Epithelial cell of prostate (primary cell): Measurements from ENCODE around the gene QSOX2.
"Not testable (repeated sequence)": the region's sequence is repeated elsewhere in the genome, so short reads cannot be mapped to it uniquely, and the experiment has no call there.

ENCODE experiments used
- DNase-seq: peaks from one replicate; pipeline ENCODE4 v3.0.0-alpha.2; 2011; ENCODE audit warnings: low read depth, low spot score
- H3K27ac ChIP-seq: fragments of 450-650 bp; 2 replicates; pipeline ENCODE4 v1.5.1; 2017; ENCODE audit warnings: mild to moderate bottlenecking

Gene QSOX2

DNA sequence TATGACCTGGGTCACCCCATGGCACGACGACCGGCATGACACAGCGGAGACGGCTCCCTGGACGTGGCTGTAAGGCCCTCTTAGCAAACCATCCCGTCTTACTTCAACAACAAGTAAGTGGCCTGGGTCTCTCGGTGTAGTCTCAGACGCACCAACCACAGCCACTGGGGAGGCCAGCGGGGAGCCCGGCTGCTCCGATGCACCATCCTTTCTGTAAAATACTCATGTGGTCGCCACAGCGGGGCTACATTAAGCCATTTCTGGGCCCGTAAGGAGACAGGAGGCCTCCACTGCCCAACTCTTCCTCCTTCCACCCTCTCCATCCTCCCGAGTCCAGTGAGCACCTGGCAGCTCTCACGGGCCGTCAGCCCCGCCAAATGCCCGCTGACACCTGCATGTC, 4.7 kb downstream of the QSOX2 start:
- no peak overlapping the region for H3K27ac ChIP-seq
- DNase-seq: no peak

DNA sequence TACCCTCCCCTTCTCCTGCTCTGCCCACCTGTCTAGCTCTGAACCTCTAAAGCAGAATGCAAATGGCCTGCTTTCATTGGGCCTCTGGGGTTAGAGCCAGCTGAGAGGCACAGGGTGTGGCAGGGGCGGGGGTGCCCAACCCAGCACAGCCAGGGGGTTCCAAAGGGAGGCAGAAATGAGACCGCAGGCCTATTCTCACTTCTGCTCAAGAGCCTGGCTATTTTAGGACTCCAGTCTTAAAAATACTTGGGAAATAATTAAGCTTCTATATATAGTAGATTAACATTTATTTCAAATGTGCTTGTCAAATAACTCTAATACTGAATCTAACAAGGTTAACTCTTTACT, 5.7 kb downstream of the QSOX2 start:
- H3K27ac ChIP-seq: no peak overlapping the region
- DNase-seq: no peak

DNA sequence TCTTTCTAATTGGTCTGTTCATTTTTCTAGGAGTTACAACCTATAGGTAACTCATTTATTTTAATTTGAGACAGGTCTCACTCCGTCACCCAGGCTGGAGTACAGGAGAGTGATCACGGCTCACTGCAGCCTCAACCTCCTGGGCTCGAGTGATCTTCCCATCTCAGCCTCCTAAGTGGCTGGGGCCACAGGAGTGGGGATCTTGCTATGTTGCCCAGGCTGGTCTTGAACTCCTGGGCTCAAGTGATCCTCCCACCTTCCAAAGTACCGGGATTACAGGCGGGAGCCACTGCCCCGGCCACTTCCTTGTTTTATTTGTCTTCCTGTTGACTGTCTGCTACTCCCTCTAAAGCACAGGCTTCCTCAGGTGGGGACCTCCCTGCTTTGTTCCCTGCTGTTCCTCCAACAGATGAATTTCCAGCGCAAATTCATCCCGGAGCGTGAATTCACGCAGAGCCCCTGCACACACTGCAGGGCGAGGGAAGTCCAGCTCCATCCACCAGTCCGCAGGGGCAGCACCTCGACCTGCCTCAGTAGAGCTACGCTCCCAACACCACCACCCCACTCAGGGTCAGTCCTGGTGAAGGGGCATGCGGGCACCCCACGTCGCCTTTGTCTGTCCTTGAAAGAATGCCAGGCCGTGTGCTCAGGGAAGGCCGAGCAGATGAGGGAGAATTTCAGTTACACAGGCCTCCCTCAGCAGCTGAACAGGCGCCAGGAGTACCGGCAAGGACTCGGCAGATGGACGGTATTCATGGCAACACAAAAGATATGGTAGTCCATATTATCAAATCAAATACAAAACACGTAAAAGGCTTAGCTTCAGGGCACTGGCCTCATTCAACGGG, 6.3 kb downstream of the QSOX2 start:
- H3K27ac ChIP-seq: no peak overlapping the region

DNA sequence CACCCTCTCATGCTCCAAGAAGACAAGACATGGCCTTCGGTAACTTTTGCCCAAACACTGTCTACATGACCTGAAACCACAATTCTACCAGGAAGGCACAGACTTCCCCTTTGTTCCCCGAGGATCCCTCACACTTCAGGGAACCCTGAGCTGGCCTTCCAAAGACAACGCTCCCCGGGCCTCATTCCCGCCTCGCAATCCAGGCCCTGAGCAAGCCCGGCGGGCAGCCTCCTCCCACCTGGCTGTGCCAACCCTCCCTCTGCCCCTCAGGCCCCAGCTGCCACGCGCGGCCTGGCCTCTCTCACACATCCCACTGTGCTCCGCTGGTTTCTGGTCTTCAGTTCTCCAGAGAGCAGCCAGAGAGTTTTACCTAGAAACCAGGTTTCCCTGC, 7.3 kb downstream of the QSOX2 start:
- no peak overlapping the region for H3K27ac ChIP-seq

More for the DNA sequence above, 6.3 kb downstream of the QSOX2 start:
- DNase-seq: no peak

DNA sequence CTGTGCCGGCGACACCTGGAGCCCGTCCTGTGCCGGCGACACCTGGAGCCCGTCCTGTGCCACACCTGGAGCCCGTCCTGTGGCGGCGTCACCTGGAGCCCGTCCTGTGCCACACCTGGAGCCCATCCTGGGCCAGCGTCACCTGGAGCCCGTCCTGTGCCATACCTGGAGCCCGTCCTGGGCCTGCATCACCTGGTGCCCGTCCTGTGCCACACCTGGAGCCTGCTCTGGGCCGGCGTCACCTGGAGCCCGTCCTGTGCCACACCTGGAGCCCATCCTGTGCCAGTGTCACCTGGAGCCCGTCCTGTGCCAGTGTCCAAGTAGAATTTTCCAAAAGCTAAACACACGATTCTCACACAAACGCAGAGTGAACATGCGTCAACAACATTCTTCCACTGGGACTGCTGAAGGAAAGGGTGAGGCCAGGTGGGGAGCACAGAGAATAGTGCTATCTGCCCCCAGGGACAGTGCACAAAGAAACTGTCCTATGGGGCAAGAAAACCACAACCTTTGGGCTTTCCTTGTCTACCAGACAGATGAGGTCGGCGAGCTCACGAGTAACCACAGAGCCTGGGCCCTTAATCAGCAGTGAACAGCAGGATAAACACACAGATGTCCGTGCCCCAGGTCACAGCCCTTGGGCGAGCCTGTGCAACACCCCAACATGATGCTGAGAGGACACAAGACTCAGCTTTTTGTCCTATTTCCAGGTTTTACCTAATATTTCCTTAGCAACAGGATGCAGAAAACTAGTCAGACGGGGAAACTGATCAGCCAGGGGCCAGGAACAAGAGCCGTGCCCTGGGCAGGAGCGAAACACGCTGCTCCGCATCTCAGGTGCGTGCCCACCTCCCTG, 7.9 kb downstream of the QSOX2 start:
- DNase-seq: no peak
- no peak overlapping the region for H3K27ac ChIP-seq

More for the DNA sequence above, 7.3 kb downstream of the QSOX2 start:
- DNase-seq: no peak

DNA sequence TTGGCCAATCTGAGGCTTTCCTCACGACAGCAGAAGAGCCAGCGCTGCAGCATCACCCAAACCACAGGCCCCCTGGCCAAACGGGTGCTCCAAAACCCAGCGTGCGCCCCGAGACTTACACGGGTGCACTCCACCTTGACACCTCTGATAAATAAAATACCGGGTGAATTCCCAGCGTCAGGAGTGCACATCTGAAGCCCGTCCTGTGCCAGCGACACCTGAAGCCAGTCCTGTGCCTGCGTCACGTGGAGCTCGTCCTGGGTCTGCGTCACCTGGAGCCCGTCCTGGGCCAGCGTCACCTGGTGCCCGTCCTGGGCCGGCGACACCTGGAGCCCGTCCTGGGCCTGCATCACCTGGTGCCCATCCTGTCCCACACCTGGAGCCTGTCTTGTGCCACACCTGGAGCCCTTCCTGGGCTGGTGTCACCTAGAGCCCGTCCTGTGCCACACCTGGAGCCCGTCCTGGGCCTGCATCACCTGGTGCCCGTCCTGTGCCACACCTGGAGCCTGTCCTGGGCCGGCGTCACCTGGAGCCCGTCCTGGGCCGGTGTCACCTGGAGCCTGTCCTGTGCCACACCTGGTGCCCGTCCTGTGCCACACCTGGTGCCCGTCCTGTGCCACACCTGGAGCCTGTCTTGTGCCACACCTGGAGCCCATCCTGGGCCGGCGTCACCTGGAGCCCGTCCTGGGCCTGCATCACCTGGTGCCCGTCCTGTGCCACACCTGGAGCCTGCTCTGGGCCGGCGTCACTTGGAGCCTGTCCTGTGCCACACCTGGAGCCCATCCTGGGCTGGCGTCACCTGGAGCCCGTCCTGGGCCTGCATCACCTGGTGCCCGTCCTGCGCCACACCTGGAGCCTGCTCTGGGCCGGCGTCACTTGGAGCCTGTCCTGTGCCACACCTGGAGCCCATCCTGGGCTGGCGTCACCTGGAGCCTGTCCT, 8.9 kb downstream of the QSOX2 start:
- not testable (repeated sequence) for DNase-seq, H3K27ac ChIP-seq

DNA sequence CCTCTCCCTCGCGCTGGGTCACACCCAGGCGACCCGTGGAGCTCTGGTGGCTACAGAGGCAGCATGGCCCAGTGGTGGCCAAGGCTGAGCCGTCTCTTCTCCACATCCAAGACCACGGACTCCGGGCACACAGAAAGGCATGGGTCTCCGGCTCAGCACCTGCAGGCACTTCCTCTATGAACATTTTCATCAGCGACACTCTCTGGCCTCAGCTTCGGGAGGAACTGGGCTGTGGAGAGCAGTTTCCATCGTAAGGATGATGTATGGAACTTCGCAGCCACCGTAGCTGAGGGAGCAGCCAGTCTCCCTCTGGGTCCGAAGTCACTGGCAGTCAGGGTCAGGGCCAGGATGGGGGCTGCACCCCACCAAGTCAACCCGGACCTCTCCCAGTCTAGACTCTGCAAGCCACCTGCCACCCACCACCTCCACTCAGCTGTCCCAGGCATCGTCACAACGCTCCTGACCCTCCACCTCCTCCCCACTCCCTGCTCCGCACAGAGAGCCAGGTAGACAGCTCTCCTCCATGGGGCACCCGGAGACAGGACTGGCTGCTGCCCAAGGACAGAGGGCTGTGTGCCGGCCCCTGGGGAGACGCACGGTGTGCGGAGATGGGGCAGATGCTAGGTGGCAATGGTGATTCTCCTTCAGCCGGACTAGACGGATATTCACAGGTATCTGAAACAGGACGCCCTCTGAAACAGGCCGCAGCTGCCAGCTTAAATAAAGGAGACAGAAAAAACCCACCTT, 9.7 kb downstream of the QSOX2 start:
- DNase-seq: no peak
- no peak overlapping the region for H3K27ac ChIP-seq

DNA sequence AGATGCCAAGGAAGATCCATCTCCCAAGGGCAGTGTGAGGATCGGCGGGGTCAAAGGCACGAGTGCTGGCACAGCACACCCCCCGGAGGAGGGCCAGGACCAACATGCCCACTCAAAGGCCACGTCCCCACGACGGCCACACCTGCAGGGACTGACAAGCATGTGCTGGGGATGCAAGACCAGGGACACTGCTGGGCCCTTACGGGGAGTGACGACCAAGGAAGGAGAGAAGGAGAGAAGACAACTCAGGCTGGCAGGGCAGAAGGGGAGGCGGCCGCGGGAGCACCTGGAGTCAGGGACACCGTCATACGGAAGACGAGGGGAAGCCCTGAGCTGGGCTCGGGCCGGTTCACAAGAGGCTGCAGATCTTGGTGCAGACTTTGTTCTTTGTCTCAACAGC, 10.4 kb downstream of the QSOX2 start:
- DNase-seq: no peak

DNA sequence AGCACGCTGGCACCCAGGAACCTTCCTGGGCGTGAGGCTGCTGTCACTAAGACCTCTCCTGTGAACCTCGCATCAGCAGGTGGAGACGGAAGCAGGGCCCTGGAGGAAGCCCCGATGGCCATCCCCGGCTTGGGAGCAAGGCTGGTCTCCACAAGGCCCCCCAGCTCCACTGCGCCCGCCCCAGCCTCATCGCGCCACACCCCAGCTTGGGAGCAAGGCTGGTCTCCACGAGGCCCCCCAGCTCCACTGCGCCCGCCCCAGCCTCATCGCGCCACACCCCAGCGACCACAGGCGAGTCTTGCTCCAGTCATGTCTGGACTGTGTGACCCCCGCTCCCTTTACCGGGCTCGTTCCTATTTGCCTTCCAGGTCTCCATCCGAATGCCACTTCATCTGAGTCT, 11.0 kb downstream of the QSOX2 start:
- H3K27ac ChIP-seq: no peak overlapping the region
- no peak for DNase-seq

More for the DNA sequence above, 10.4 kb downstream of the QSOX2 start:
- no peak overlapping the region for H3K27ac ChIP-seq

DNA sequence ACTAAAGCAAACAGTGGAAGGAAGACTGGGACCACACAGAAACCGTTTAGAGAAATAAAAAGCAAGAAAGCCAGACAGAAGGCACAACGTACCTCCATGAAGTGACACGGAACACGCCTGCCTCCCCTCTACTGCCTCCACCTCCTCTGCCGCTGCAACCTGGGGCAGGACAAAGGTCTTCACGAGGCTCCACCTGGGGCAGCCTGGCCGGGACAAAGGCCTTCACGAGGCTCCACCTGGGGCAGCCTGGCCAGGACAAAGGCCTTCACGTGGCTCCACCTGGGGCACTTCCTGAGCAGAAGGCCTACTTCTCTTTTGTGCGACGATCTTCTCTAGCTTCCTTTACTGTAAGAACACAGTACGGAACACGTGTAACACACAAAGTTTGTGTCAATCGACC, 11.7 kb downstream of the QSOX2 start:
- no peak for DNase-seq
- H3K27ac ChIP-seq: no peak overlapping the region

DNA sequence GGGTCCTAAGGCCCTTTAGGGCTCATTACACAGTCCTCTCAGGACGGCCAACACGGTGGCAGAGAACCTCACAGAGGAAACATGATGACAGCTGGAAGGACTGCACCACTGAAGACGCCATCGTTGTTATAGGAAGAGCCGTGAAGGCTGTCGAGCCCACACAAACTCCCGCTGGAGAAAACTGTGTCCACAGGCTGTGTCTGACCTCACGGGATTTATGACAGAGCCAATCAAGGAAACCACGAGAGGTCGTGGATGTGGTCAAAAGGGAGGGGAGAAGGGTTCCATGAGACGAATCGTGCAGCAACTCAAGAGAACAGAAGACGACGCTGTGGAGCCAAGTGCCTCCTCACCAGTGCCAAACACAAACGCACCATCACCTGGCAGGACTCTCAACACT, 12.2 kb downstream of the QSOX2 start:
- no peak for DNase-seq
- no peak overlapping the region for H3K27ac ChIP-seq

DNA sequence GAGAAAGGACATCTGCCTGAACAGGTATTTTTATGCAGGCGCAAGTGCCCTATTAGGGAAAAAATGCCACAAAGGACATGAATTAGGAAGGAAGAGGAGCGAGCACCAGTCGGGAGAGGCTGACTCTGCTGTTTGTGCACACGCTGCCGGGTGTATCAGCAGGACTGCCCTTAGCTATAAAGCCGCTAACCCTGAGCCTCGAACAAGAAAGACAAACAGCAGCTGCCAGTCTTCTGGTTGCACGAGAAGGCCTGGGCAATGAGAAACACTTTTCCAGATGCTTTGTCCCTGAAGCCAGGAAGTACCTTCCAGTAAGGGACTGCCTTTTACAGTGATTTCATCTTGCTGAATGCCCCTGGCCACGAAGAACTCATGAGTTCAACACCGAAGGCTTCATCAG, 12.6 kb downstream of the QSOX2 start:
- no peak for DNase-seq
- no peak overlapping the region for H3K27ac ChIP-seq

DNA sequence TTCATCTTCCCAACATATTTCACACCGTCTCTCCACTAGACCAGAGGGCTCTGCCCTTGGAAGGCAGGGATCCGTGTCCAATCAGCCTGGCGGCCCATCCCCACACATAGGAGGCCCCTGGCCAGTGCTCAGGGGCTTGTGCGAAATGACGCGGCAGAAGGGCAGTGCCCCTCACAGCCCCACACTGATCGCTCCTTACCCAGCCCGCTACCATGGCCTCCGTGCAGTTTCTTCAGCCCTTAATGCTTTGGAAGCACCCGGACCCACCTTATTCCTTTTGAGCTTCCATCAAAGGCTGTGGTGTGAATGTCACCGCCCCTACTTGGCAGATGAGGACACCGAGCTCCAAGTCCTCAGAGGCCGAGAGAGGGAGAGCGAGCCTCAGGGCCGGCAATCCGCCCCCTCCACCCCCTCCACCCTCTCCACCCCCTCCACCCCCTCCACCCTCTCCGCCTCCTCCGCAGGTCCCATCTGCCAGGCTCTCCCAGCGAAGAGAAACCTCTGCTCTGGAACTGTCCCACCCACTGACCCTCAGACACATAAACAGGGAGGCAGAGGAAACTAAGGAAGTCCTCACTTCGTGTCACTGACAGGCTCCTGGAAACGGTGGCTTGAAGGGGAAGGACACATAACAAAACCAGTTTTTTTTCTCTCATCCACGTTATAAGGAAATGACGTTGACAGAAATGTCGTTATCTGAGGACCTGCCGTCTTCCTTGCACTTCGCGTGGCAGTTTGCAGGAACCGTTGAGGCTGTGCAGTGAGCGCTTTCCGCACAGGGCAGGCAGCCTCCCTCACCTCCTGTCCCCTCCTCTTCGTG, 13.9 kb downstream of the QSOX2 start:
- no peak for DNase-seq
- no peak overlapping the region for H3K27ac ChIP-seq

DNA sequence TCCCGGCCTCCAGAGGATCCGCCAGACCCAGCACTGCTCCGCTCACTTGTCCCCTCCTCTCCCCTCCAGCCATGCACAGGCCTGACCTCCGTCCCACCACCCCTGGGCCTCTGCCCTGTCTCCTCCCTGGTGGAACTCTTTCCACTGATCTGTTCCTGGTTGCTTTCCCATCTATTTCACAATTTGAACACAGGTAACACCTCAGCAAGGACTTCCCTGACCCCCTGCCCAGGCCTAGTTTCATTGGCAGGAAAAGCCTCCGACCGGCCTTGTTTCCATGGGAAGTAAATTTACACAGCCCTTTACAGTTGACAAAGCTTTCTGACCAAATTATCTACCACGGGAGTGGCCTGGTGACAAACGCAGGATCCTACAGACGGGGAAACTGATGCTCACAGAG, 14.8 kb downstream of the QSOX2 start:
- no peak for DNase-seq
- no peak overlapping the region for H3K27ac ChIP-seq

DNA sequence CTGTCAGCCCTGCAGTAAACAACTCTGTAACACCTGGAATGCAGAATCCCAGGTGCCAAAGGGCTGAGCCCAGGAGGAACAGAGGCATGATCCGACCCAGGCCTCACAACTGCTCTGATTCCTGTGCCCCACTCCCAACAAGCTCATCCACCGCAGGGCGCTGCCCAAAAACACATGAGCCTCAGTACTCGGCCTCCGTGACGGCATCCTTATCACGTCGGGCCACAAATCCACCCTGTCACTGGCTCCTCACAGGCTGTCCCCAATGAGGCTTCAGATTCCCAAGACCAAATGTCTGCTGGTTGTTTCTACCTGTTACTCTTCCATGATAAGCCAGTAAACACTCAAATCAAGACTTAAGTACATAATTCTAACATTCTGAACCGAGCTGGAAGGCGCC, 15.2 kb downstream of the QSOX2 start:
- no peak overlapping the region for H3K27ac ChIP-seq
- DNase-seq: no peak

DNA sequence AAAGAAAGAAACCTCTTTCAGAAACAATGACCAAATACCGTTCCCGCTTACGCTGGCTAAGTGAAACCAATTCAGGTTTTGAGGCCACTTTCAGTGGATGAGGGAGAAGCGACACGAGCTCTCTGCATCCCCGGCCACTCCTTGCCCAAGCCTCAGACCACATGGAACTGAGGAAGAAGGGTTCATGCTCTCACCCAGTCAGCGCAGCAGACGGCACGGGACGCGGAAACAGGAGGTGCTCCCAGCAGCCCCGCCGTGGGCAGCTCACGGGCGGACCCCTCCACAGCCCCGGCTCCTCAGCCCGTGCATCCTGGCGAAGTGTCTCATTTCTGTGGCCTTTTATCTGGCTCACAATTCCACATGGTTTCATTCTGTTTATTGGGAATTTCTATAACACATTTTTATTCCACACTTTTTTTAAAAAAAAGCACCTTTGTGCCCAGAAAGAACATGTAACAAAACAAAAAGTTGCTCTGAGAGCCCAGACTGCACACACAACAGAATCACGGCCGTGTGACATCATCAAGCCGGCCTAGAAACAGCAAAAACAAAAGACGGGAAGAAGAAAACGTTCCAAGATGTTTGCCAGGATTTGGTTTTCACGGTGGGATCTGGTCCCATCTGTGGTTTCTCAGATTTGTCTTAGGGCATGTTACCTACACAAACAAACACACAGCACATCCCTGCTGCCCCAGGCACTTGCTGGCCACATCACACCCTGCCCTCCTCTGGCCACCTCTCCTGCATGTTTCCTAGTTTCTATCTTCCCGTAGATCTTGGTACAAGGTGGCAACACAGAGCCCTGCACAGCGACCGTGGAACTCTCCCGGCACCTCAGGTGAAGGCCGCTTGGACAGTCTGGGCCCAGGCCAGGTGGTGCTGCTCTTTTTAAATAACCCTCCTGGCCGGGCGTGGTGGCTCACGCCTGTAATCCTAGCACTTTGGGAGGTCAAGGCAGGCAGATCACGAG, 16.2 kb downstream of the QSOX2 start:
- no peak for DNase-seq
- H3K27ac ChIP-seq: peak overlapping the region; percentile 73

DNA sequence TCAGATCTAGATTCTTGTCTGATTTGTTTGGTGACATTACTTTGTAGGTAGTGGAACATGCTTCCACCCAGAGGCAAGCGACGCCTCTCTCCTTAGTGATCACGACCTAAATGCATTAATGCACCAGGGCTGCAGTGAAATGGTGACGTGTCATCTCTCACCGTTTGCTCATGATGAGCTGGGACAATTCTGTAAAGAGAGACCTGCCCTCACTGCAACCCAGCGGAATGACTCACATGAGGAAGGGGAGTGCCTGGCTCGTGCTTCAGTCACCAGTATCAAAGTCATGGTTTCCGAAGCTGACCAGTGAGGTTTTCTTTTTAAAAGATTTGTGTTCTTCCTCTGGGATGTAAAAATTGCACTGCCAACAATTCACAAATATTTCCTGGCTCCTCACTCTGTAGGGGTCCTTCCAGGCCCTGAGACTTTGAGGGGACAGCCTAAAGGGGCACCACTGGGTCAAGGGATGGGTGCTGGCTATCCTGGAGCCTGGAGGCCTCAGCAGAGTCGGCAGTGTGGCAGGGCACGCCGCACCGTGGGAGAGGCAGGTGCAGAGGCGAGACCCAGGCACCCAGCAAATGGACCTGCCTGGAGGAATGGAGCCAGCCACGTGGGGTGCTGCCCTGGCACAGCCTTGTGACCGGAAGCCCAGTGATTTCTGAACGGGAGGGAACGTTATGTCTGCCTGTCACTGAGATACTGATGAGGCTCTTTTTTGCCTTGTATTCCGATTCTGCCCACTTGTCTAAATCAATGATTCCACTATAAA, 17.3 kb downstream of the QSOX2 start:
- H3K27ac ChIP-seq: peak overlapping the region; percentile 73

More for the DNA sequence above, 17.3 kb downstream of the QSOX2 start:
- peak; percentile 81 for DNase-seq
